Measurements from ENCODE around the gene LRBA. TPM values are rescaled to one million over a fixed set of nuclear protein-coding genes. Genes with fewer than 3 reads are reported as not detected.
"Not testable (repeated sequence)": the region's sequence is repeated elsewhere in the genome, so short reads cannot be mapped to it uniquely, and the experiment has no call there.

The LRBA gene
- total RNA-seq, 1 donor from 2014 or later = 28.2 TPM

GRCh38 chr4:150387981-150388380 lies 627.1 kb downstream of the LRBA start:
- no peak overlapping the region for H3K4me3 Mint-ChIP-seq
- H3K9me3 Mint-ChIP-seq = peaks cover 11% of the 10 kb centered on the region
- peaks cover 7% of the 10 kb centered on the region for H3K4me1 Mint-ChIP-seq
- H3K36me3 Mint-ChIP-seq (ENCODE audit: low read depth) = peaks cover 8% of the 10 kb centered on the region
- TF ChIP-seq CTCF (conservative IDR thresholded peaks at IDR 0.05) = no peak
- no peaks in the 10 kb centered on the region for H3K27me3 Mint-ChIP-seq (ENCODE audit: low read depth)
- DNase-seq (ENCODE audit: low read depth, low spot score) = no peak
- H3K27ac Mint-ChIP-seq (ENCODE audit: unreplicated experiment) = no peak overlapping the region

- not testable (repeated sequence) for H3K27ac Mint-ChIP-seq (ENCODE audit: unreplicated experiment); H3K4me1 Mint-ChIP-seq; H3K9me3 Mint-ChIP-seq; DNase-seq (ENCODE audit: low read depth, low spot score); H3K27me3 Mint-ChIP-seq (ENCODE audit: low read depth); H3K4me3 Mint-ChIP-seq; H3K36me3 Mint-ChIP-seq (ENCODE audit: low read depth)
These were observed 628.7 kb downstream of the LRBA start for GRCh38 chr4:150386415-150386814.

- Mint-ChIP-seq H3K27me3 (ENCODE audit: low read depth) (no peaks in the 10 kb centered on the region), H3K9me3 (peaks cover 2% of the 10 kb centered on the region), H3K27ac (ENCODE audit: unreplicated experiment) (peak overlapping the region; percentile 23), H3K4me3 (no peak overlapping the region), H3K4me1 (peaks cover 7% of the 10 kb centered on the region), H3K36me3 (ENCODE audit: low read depth) (peaks cover 2% of the 10 kb centered on the region)
- no peak for TF ChIP-seq CTCF (conservative IDR thresholded peaks at IDR 0.05)
- no peak for DNase-seq (ENCODE audit: low read depth, low spot score)
These were observed 629.5 kb downstream of the LRBA start for GRCh38 chr4:150385606-150386005.

- no peak for TF ChIP-seq CTCF (conservative IDR thresholded peaks at IDR 0.05)
- Mint-ChIP-seq H3K4me3 (no peak overlapping the region), H3K27ac (ENCODE audit: unreplicated experiment) (no peak overlapping the region), H3K4me1 (peaks cover 7% of the 10 kb centered on the region), H3K27me3 (ENCODE audit: low read depth) (no peaks in the 10 kb centered on the region), H3K36me3 (ENCODE audit: low read depth) (peaks cover 2% of the 10 kb centered on the region), H3K9me3 (peaks cover 2% of the 10 kb centered on the region)
- DNase-seq (ENCODE audit: low read depth, low spot score) = no peak
These were observed 630.8 kb downstream of the LRBA start for GRCh38 chr4:150384249-150384648.

GRCh38 chr4:150382028-150382427 lies 633.1 kb downstream of the LRBA start:
- H3K36me3 Mint-ChIP-seq (ENCODE audit: low read depth) = peaks cover 2% of the 10 kb centered on the region
- H3K4me1 Mint-ChIP-seq = peaks cover 7% of the 10 kb centered on the region
- H3K27ac Mint-ChIP-seq (ENCODE audit: unreplicated experiment) = no peak overlapping the region
- H3K27me3 Mint-ChIP-seq (ENCODE audit: low read depth) = no peaks in the 10 kb centered on the region
- no peak for TF ChIP-seq CTCF (conservative IDR thresholded peaks at IDR 0.05)
- H3K4me3 Mint-ChIP-seq = no peak overlapping the region
- no peak for DNase-seq (ENCODE audit: low read depth, low spot score)
- peaks cover 2% of the 10 kb centered on the region for H3K9me3 Mint-ChIP-seq

GRCh38 chr4:150381609-150382008 lies 633.5 kb downstream of the LRBA start:
- H3K4me3 Mint-ChIP-seq = no peak overlapping the region
- no peaks in the 10 kb centered on the region for H3K27me3 Mint-ChIP-seq (ENCODE audit: low read depth)
- H3K36me3 Mint-ChIP-seq (ENCODE audit: low read depth) = peaks cover 2% of the 10 kb centered on the region
- H3K4me1 Mint-ChIP-seq = peaks cover 7% of the 10 kb centered on the region
- no peak for TF ChIP-seq CTCF (conservative IDR thresholded peaks at IDR 0.05)
- no peak overlapping the region for H3K27ac Mint-ChIP-seq (ENCODE audit: unreplicated experiment)
- peaks cover 2% of the 10 kb centered on the region for H3K9me3 Mint-ChIP-seq
- no peak for DNase-seq (ENCODE audit: low read depth, low spot score)
